VCaP (cell line): ENCODE measurements around the gene MYCBP2.
"Not testable (repeated sequence)": the region's sequence is repeated elsewhere in the genome, so short reads cannot be mapped to it uniquely, and the experiment has no call there.

ENCODE experiments used
- H3K27ac ChIP-seq: fragments of 450-650 bp; 2 replicates; pipeline ENCODE4 v1.5.1; 2017
- TF ChIP-seq, protein P1 (sequence below): fragments of 450-650 bp; conservative IDR thresholded peaks from 2 replicates; pipeline ENCODE4 v1.5.1; 2017; ENCODE audit warnings: mild to moderate bottlenecking, moderate library complexity

The MYCBP2 gene

DNA sequence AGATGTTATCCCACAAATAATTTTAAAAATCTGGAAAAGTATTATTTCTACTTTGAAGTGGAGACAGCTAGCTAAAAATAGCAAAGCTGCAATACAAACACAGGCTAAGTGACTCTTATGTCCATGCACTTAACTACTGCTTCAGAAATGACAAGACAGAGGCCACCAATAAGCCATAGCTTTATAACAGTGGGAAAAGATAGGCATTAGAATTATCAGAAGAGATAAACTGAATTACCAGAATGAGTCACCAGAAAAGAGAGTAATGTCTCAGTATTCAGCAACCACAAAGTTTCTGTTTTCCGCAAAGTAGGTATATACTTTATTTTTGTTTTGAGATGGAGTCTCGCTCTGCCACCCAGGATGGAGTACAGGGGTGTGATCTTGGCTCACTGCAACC is 317.9 kb downstream of the MYCBP2 start:
- H3K27ac ChIP-seq, result no peak overlapping the region
- TF ChIP-seq, protein P1, sequence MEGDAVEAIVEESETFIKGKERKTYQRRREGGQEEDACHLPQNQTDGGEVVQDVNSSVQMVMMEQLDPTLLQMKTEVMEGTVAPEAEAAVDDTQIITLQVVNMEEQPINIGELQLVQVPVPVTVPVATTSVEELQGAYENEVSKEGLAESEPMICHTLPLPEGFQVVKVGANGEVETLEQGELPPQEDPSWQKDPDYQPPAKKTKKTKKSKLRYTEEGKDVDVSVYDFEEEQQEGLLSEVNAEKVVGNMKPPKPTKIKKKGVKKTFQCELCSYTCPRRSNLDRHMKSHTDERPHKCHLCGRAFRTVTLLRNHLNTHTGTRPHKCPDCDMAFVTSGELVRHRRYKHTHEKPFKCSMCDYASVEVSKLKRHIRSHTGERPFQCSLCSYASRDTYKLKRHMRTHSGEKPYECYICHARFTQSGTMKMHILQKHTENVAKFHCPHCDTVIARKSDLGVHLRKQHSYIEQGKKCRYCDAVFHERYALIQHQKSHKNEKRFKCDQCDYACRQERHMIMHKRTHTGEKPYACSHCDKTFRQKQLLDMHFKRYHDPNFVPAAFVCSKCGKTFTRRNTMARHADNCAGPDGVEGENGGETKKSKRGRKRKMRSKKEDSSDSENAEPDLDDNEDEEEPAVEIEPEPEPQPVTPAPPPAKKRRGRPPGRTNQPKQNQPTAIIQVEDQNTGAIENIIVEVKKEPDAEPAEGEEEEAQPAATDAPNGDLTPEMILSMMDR, result no peak

DNA sequence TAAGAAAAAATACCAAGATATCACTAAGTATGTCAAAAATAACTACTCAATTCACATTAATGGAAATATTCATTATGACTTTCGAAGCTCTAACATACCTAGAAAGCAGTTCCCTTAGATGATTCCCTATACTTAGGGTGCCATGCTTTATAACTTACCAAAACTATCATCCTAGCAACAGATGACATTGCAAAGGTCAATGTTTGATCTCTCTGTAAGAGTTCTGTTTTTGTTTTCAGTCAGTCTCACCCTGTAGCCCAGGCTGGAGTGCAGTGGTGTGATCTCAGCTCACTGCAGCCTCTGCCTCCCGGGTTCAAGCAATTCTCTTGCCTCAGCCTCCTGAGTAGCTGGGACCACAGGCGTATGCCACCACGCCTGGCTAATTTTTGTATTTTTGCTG is 318.6 kb downstream of the MYCBP2 start:
- H3K27ac ChIP-seq, result not testable (repeated sequence)

DNA sequence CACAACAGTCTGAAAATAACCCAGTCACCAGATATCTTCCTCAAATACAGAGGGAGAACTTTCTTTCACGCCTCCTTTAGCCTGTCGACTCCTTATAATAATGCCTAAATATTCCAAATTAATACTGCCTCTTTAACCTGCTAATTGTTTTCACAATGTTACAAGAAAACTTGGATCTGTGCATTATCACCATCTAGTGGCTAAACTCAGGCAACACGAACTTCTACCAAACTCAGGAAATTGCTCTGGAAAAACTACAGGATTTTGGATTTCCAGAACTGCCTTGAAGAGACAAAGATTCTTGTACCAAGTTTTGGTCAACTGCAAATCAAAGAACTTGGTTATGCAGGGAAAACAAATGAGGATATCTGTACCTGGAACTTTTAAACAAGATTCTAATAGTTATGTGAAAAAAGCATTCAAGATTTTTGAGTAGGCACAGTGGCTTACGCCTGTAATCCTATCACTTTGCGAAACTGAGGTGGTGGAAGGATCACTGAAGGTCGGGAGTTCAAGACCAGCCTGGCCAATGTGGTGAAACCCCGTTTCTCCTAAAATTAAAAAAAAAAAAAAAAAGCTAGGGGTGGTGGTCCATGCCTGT is 324.2 kb downstream of the MYCBP2 start:
- TF ChIP-seq, protein P1, result peak; percentile 82
- H3K27ac ChIP-seq, result peak overlapping the region; percentile 73

DNA sequence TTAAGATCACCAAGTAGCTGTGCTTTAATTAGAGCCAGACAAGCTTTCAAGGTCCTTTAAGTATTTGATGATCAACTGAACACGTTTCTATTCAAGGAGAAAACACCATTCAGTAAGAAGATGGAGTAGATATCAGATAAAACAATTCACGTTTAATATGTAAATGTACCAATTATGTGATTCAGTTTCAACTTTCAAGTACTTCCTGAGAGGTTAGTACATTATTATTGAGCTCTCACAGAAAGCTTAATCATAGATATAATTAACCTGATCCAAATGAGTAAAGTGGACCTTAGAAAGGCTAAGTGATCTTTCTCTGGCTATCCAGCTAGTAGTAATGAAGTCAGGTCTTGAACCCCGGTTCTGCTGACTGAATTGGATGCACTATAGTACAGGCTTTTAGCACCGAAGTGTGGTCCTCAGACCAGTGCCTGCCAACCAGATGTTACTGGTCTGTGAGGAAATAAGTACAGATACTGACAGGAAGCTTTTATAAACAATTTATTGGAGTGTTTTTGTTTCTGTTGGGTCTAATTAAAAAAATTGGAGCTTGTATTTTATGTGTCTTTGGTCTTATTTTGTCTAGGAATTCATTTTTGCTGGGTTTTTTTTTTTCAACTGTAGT is 324.8 kb downstream of the MYCBP2 start:
- H3K27ac ChIP-seq, result peak overlapping the region; percentile 73
- TF ChIP-seq, protein P1, result no peak

DNA sequence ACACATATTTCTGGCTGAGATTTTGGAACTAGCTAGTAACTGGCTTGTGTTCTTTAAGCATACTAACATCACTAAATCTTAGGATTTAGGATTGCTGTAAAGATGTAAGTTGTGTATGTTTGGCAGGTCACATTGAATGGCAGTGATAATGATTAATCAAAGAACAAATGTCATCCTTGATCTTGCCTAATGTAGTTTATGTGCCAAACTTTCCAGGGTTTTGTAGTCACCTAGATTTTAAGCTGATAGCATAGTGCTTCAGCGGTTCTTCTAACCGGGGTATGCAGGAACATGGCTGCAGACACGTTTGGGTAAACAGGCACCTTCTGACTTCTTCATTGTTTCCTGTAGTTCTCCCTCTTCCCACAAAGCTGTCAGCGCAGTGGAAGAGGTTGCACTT is 325.4 kb downstream of the MYCBP2 start:
- TF ChIP-seq, protein P1, result no peak
- H3K27ac ChIP-seq, result peak overlapping the region; percentile 73

DNA sequence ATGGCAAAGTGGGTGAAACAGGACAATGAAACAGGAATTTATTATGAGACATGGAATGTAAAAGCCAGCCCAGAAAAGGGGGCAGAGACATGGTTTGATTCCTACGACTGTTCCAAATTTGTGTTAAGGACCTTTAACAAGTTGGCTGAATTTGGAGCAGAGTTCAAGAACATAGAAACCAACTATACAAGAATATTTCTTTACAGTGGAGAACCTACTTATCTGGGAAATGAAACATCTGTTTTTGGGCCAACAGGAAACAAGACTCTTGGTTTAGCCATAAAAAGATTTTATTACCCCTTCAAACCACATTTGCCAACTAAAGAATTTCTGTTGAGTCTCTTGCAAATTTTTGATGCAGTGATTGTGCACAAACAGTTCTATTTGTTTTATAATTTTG is 326.4 kb downstream of the MYCBP2 start:
- TF ChIP-seq, protein P1, result no peak
- H3K27ac ChIP-seq, result peak overlapping the region; percentile 73
